Fibroblast of lung (primary cell): ENCODE results near the gene PLA2G4F.

Source experiments
- EZH2 ChIP-seq: IDR thresholded peaks from 2 replicates; pipeline ENCODE4 v1.5.1; 2012; ENCODE audit warnings: low read length, control low read depth, mild to moderate bottlenecking; ENCODE audit errors: missing control alignments
- TF ChIP-seq, protein P1 (sequence below), 2 donors: IDR thresholded peaks in 1 of 2; conservative IDR thresholded peaks in 1 of 2; 1 replicate in 1 of 2; 2 replicates in 1 of 2; pipeline ENCODE4 v1.5.1; 2011 to 2012; ENCODE audit warnings: low read length in 2 of 2, control low read depth in 1 of 2, inconsistent platforms in 1 of 2, low read depth in 1 of 2, mild to moderate bottlenecking in 1 of 2

- TF ChIP-seq, protein P1, sequence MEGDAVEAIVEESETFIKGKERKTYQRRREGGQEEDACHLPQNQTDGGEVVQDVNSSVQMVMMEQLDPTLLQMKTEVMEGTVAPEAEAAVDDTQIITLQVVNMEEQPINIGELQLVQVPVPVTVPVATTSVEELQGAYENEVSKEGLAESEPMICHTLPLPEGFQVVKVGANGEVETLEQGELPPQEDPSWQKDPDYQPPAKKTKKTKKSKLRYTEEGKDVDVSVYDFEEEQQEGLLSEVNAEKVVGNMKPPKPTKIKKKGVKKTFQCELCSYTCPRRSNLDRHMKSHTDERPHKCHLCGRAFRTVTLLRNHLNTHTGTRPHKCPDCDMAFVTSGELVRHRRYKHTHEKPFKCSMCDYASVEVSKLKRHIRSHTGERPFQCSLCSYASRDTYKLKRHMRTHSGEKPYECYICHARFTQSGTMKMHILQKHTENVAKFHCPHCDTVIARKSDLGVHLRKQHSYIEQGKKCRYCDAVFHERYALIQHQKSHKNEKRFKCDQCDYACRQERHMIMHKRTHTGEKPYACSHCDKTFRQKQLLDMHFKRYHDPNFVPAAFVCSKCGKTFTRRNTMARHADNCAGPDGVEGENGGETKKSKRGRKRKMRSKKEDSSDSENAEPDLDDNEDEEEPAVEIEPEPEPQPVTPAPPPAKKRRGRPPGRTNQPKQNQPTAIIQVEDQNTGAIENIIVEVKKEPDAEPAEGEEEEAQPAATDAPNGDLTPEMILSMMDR (conservative IDR thresholded peaks at IDR 0.05 in 1 of 2, IDR thresholded peaks at IDR 0.05 in 1 of 2; ENCODE audit: low read depth in 1 of 2, low read length in 2 of 2) = no peak
- TF ChIP-seq EZH2 = no peak
Observed at GRCh38 chr15:42136513-42136912, 19.9 kb downstream of the PLA2G4F start.
